Neural cell (in vitro differentiated cells): ENCODE results near the gene IGFL4. TPM values are rescaled to one million over a fixed set of nuclear protein-coding genes. Genes with fewer than 3 reads are reported as not detected.

Experiments used
- H2AFZ ChIP-seq: fragments of 200-600, 300-800 bp; sonication (generic), shearing (Covaris generic); 2 replicates; pipeline ENCODE4 v1.6.0; 2014; ENCODE audit warnings: low read depth, mild to moderate bottlenecking, antibody characterized with exemption, low read length, moderate library complexity
- H3F3A ChIP-seq: fragments of 200-600 bp; shearing (Covaris generic); 2 replicates; pipeline ENCODE4 v1.6.1; 2016; ENCODE audit warnings: mild to moderate bottlenecking, moderate library complexity, mixed read lengths, antibody characterized with exemption, low read length; ENCODE audit not compliant: insufficient read depth, poor library complexity, severe bottlenecking
- H3K27ac ChIP-seq: fragments of 200-600, 300-800 bp; sonication (generic), shearing (Covaris generic); 2 replicates; pipeline ENCODE4 v1.5.1; 2014; ENCODE audit warnings: mild to moderate bottlenecking, low read length, moderate library complexity
- H3K27me3 ChIP-seq: fragments of 300-800, 200-600 bp; sonication (generic), shearing (Covaris generic); 2 replicates; pipeline ENCODE4 v1.6.0; 2014; ENCODE audit warnings: mild to moderate bottlenecking, low read depth, low read length, moderate library complexity; ENCODE audit not compliant: insufficient read depth
- H3K36me3 ChIP-seq: fragments of 300-800, 200-600 bp; sonication (generic), shearing (Covaris generic); 2 replicates; pipeline ENCODE4 v1.5.1; 2014; ENCODE audit warnings: mild to moderate bottlenecking, antibody characterized with exemption, low read length, moderate library complexity; ENCODE audit not compliant: insufficient read depth
- H3K4me2 ChIP-seq: fragments of 300-800, 200-600 bp; sonication (generic), shearing (Covaris generic); 2 replicates; pipeline ENCODE4 v1.6.0; 2014; ENCODE audit warnings: mild to moderate bottlenecking, low read length
- H3K4me3 ChIP-seq: fragments of 300-800, 200-600 bp; sonication (generic), shearing (Covaris generic); 2 replicates; pipeline ENCODE4 v1.5.1; 2014; ENCODE audit warnings: mild to moderate bottlenecking, low read length, moderate library complexity
- H3K79me2 ChIP-seq: fragments of 200-600 bp; shearing (Covaris generic); replicated peaks from 2 replicates; pipeline ENCODE4 v1.6.0; 2014; ENCODE audit warnings: mild to moderate bottlenecking, low read length, moderate library complexity; ENCODE audit not compliant: insufficient read depth
- H3K9ac ChIP-seq: fragments of 300-800, 200-600 bp; sonication (generic), shearing (Covaris generic); 2 replicates; pipeline ENCODE4 v1.6.1; 2016; ENCODE audit warnings: mild to moderate bottlenecking, low read length, mixed read lengths
- H3K9me2 ChIP-seq: fragments of 200-600 bp; shearing (Covaris generic); 2 replicates; pipeline ENCODE4 v1.6.1; 2016; ENCODE audit warnings: mild to moderate bottlenecking, low read length, mixed read lengths; ENCODE audit not compliant: insufficient read depth
- H3K9me3 ChIP-seq: fragments of 200-600, 300-800 bp; sonication (generic), shearing (Covaris generic); 2 replicates; pipeline ENCODE4 v1.6.1; 2016; ENCODE audit warnings: mild to moderate bottlenecking, mixed run types, low read length, moderate library complexity, mixed read lengths
- H4K20me1 ChIP-seq: fragments of 200-600 bp; shearing (Covaris generic); 2 replicates; pipeline ENCODE4 v1.6.1; 2016; ENCODE audit warnings: mild to moderate bottlenecking, mixed run types; ENCODE audit not compliant: insufficient read depth
- EP300 ChIP-seq: fragments of 450-650 bp; conservative IDR thresholded peaks from 2 replicates; pipeline ENCODE4 v1.6.1; 2014; ENCODE audit warnings: antibody characterized with exemption, mild to moderate bottlenecking, moderate library complexity; ENCODE audit not compliant: poor library complexity, severe bottlenecking
- EZH2 ChIP-seq: fragments of 200-600, 300-800 bp; shearing (Covaris generic), sonication (generic); IDR thresholded peaks from 2 replicates; pipeline ENCODE4 v1.6.1; 2014; ENCODE audit warnings: antibody characterized with exemption, low read length, borderline replicate concordance, mild to moderate bottlenecking; ENCODE audit not compliant: insufficient read depth, poor library complexity, severe bottlenecking
- MXI1 ChIP-seq: fragments of 450-650 bp; conservative IDR thresholded peaks from 2 replicates; pipeline ENCODE4 v1.6.1; 2014; ENCODE audit warnings: antibody characterized with exemption, mild to moderate bottlenecking; ENCODE audit not compliant: poor library complexity, severe bottlenecking
- POLR2AphosphoS5 ChIP-seq: IDR thresholded peaks from 2 replicates; pipeline ENCODE4 v1.6.1; 2012
- RAD21 ChIP-seq: fragments of 450-650 bp; conservative IDR thresholded peaks from 2 replicates; pipeline ENCODE4 v1.6.1; 2014; ENCODE audit warnings: antibody characterized with exemption, mild to moderate bottlenecking, moderate library complexity
- REST ChIP-seq: IDR thresholded peaks from 2 replicates; pipeline ENCODE4 v1.6.1; 2012; ENCODE audit warnings: borderline replicate concordance
- SMC3 ChIP-seq: fragments of 450-650 bp; conservative IDR thresholded peaks from 2 replicates; pipeline ENCODE4 v1.6.1; 2014; ENCODE audit warnings: antibody characterized with exemption, mild to moderate bottlenecking, moderate library complexity; ENCODE audit not compliant: poor library complexity
- TAF1 ChIP-seq: IDR thresholded peaks from 2 replicates; pipeline ENCODE4 v1.6.1; 2012; ENCODE audit warnings: low read depth
- polyA plus RNA-seq: library from polyadenylated mRNA; depleted of rRNA; stranded (reverse); fragments of >200 nt; gene quantifications from 2 replicates; pipeline ENCODE4 v1.2.3, GENCODE V29; 2014
- TF ChIP-seq, protein P1 (sequence below): fragments of 450-650 bp; IDR thresholded peaks from 2 replicates; pipeline ENCODE4 v1.5.1; 2014; ENCODE audit warnings: antibody characterized with exemption, mild to moderate bottlenecking, moderate library complexity; ENCODE audit not compliant: poor library complexity, severe bottlenecking

Gene IGFL4
- polyA plus RNA-seq, 1 donor from 2014 or later: 5.2 TPM

GRCh38 chr19:46081928-46082727, 41.3 kb upstream of the IGFL4 start:
- no peaks in the 10 kb centered on the region for H3K36me3 ChIP-seq
- TF ChIP-seq POLR2AphosphoS5 (no peak), MXI1 (no peak), EZH2 (no peak), REST (no peak), SMC3 (peak; percentile 88), EP300 (no peak), RAD21 (peak; percentile 73), TAF1 (no peak)
- TF ChIP-seq, protein P1, sequence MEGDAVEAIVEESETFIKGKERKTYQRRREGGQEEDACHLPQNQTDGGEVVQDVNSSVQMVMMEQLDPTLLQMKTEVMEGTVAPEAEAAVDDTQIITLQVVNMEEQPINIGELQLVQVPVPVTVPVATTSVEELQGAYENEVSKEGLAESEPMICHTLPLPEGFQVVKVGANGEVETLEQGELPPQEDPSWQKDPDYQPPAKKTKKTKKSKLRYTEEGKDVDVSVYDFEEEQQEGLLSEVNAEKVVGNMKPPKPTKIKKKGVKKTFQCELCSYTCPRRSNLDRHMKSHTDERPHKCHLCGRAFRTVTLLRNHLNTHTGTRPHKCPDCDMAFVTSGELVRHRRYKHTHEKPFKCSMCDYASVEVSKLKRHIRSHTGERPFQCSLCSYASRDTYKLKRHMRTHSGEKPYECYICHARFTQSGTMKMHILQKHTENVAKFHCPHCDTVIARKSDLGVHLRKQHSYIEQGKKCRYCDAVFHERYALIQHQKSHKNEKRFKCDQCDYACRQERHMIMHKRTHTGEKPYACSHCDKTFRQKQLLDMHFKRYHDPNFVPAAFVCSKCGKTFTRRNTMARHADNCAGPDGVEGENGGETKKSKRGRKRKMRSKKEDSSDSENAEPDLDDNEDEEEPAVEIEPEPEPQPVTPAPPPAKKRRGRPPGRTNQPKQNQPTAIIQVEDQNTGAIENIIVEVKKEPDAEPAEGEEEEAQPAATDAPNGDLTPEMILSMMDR: peak; percentile 79
- peaks cover 5% of the 10 kb centered on the region for H3K9me3 ChIP-seq
- no peak overlapping the region for H3K4me3 ChIP-seq
- H3K9ac ChIP-seq: no peak overlapping the region
- no peak overlapping the region for H3K4me2 ChIP-seq
- H4K20me1 ChIP-seq: no peaks in the 10 kb centered on the region
- H3K27ac ChIP-seq: no peak overlapping the region
- no peaks in the 10 kb centered on the region for H3K79me2 ChIP-seq
- no peaks in the 10 kb centered on the region for H3F3A ChIP-seq
- H2AFZ ChIP-seq: no peak overlapping the region
- no peaks in the 10 kb centered on the region for H3K9me2 ChIP-seq
- H3K27me3 ChIP-seq: peaks cover 2% of the 10 kb centered on the region

DNA sequence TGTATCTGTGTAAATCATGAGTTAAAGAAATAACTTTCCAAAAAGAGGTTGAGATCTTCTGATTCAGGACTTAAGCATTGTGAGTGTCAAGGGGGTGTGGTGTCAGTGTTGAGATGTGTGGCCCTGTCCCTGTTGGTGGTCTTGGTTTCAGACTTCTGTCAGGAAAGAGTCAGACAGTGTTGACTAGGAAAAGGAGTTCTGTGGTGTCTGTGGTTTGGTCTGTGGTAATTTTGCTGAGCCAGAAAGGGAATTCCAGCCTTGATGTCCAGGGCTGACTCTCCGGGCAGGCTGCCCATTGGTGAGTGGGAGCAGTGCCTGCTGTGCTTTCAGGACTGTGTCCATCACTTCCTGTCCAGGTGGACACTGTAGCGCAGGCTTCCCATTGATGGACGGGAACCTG, 39.8 kb upstream of the IGFL4 start:
- H3K9me3 ChIP-seq: peaks cover 5% of the 10 kb centered on the region
- no peaks in the 10 kb centered on the region for H3K36me3 ChIP-seq
- H4K20me1 ChIP-seq: no peaks in the 10 kb centered on the region
- TF ChIP-seq, protein P1: no peak
- no peak for TF ChIP-seq EZH2
- TF ChIP-seq EP300: no peak
- TF ChIP-seq MXI1: no peak
- no peak for TF ChIP-seq RAD21
- TF ChIP-seq REST: no peak
- no peak for TF ChIP-seq POLR2AphosphoS5
- TF ChIP-seq SMC3: no peak
- TF ChIP-seq TAF1: no peak
- no peak overlapping the region for H2AFZ ChIP-seq
- no peak overlapping the region for H3K27ac ChIP-seq
- H3K27me3 ChIP-seq: peaks cover 17% of the 10 kb centered on the region
- no peak overlapping the region for H3K4me2 ChIP-seq
- no peaks in the 10 kb centered on the region for H3K79me2 ChIP-seq
- no peak overlapping the region for H3K9ac ChIP-seq
- no peak overlapping the region for H3K4me3 ChIP-seq
- H3F3A ChIP-seq: no peaks in the 10 kb centered on the region
- no peaks in the 10 kb centered on the region for H3K9me2 ChIP-seq
